BE2C (cell line): ENCODE measurements around the gene SH3TC1.

Experiments used
- DNase-seq: peaks from one replicate; pipeline ENCODE4 v3.0.0-alpha.2; 2020
- H3K27me3 ChIP-seq: fragments of 250-450 bp; sonication (Bioruptor Pico); 2 replicates; pipeline ENCODE4 v1.5.1; 2020; ENCODE audit warnings: mild to moderate bottlenecking
- H3K36me3 ChIP-seq: fragments of 250-450 bp; sonication (Bioruptor Pico); 2 replicates; pipeline ENCODE4 v1.5.1; 2020; ENCODE audit warnings: mild to moderate bottlenecking
- H3K4me1 ChIP-seq: fragments of 250-450 bp; sonication (Bioruptor Pico); 2 replicates; pipeline ENCODE4 v1.5.1; 2020
- H3K4me3 ChIP-seq: 2 replicates; pipeline ENCODE4 v1.5.1; 2011; ENCODE audit warnings: low read depth, low read length
- H3K9me3 ChIP-seq: fragments of 250-450 bp; sonication (Bioruptor Pico); 2 replicates; pipeline ENCODE4 v1.5.1; 2020
- CTCF ChIP-seq: IDR thresholded peaks from 2 replicates; pipeline ENCODE4 v1.5.1; 2012; ENCODE audit warnings: mild to moderate bottlenecking, low read depth, low read length

The SH3TC1 gene

GRCh38 chr4:8229331-8229975 lies 30.4 kb downstream of the SH3TC1 start:
- no peak overlapping the region for H3K4me3 ChIP-seq
- no peak for DNase-seq
- H3K4me1 ChIP-seq: peaks cover 17% of the 10 kb centered on the region
- H3K9me3 ChIP-seq: no peaks in the 10 kb centered on the region
- no peaks in the 10 kb centered on the region for H3K27me3 ChIP-seq
- TF ChIP-seq CTCF: no peak
- H3K36me3 ChIP-seq: peaks cover 20% of the 10 kb centered on the region

- no peak for DNase-seq
- Histone ChIP-seq H3K4me1 (peaks cover 17% of the 10 kb centered on the region), H3K4me3 (no peak overlapping the region), H3K9me3 (no peaks in the 10 kb centered on the region), H3K36me3 (peaks cover 20% of the 10 kb centered on the region), H3K27me3 (no peaks in the 10 kb centered on the region)
- TF ChIP-seq CTCF: no peak
Observed at GRCh38 chr4:8230033-8230432, 30.9 kb downstream of the SH3TC1 start.

GRCh38 chr4:8230891-8231290 lies 31.8 kb downstream of the SH3TC1 start:
- no peaks in the 10 kb centered on the region for H3K27me3 ChIP-seq
- no peaks in the 10 kb centered on the region for H3K9me3 ChIP-seq
- H3K36me3 ChIP-seq: peaks cover 20% of the 10 kb centered on the region
- DNase-seq: no peak
- no peak overlapping the region for H3K4me3 ChIP-seq
- peaks cover 13% of the 10 kb centered on the region for H3K4me1 ChIP-seq
- no peak for TF ChIP-seq CTCF

GRCh38 chr4:8231551-8232049 lies 32.5 kb downstream of the SH3TC1 start:
- Histone ChIP-seq H3K27me3 (no peaks in the 10 kb centered on the region), H3K36me3 (peaks cover 20% of the 10 kb centered on the region), H3K4me3 (no peak overlapping the region), H3K9me3 (no peaks in the 10 kb centered on the region), H3K4me1 (peaks cover 13% of the 10 kb centered on the region)
- DNase-seq: no peak
- no peak for TF ChIP-seq CTCF

- no peaks in the 10 kb centered on the region for H3K27me3 ChIP-seq
- no peak overlapping the region for H3K4me3 ChIP-seq
- H3K36me3 ChIP-seq: peaks cover 11% of the 10 kb centered on the region; the same call in 1 of the 2 replicates
- H3K4me1 ChIP-seq: peaks cover 13% of the 10 kb centered on the region
- TF ChIP-seq CTCF: no peak
- DNase-seq: no peak
- no peaks in the 10 kb centered on the region for H3K9me3 ChIP-seq
Observed at GRCh38 chr4:8232748-8233147, 33.7 kb downstream of the SH3TC1 start.

- H3K4me3 ChIP-seq: no peak overlapping the region
- TF ChIP-seq CTCF: no peak
- DNase-seq: no peak
- H3K9me3 ChIP-seq: no peaks in the 10 kb centered on the region
- peaks cover 11% of the 10 kb centered on the region for H3K4me1 ChIP-seq
- H3K36me3 ChIP-seq: peaks cover 5% of the 10 kb centered on the region; the same call in 1 of the 2 replicates
- H3K27me3 ChIP-seq: no peaks in the 10 kb centered on the region
Observed at GRCh38 chr4:8233672-8234484, 34.8 kb downstream of the SH3TC1 start.
